ENCODE results near the gene MAEL.

DNA sequence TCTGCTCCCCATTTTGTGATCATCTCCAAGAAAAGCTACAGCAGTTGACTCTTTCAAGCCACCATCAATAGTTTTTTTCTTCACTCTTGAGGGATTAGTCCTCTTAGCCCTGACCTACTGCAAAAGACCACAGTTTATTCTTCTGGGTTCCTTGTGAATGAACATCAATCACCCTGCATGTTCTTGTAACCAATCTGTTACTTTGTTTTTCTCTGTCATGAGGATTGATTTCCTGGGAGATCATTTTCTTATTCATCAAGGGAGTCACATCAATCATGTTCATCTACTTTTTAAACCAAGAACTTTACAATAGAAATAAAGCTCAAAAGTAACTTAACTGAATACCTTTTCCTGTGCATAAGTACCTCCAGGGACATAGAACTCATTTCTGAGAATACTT, 35.6 kb upstream of the MAEL start:
- TF ChIP-seq, protein P1, sequence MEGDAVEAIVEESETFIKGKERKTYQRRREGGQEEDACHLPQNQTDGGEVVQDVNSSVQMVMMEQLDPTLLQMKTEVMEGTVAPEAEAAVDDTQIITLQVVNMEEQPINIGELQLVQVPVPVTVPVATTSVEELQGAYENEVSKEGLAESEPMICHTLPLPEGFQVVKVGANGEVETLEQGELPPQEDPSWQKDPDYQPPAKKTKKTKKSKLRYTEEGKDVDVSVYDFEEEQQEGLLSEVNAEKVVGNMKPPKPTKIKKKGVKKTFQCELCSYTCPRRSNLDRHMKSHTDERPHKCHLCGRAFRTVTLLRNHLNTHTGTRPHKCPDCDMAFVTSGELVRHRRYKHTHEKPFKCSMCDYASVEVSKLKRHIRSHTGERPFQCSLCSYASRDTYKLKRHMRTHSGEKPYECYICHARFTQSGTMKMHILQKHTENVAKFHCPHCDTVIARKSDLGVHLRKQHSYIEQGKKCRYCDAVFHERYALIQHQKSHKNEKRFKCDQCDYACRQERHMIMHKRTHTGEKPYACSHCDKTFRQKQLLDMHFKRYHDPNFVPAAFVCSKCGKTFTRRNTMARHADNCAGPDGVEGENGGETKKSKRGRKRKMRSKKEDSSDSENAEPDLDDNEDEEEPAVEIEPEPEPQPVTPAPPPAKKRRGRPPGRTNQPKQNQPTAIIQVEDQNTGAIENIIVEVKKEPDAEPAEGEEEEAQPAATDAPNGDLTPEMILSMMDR (IDR thresholded peaks at IDR 0.05), result no peak
- no peak for TF ChIP-seq POLR2A (IDR thresholded peaks at IDR 0.05)
